ENCODE measurements around the gene NSMF. TPM values are rescaled to one million over a fixed set of nuclear protein-coding genes. Genes with fewer than 3 reads are reported as not detected.

The NSMF gene
- total and polyA plus RNA-seq, 10 of the 15 experiments (the other 5 are each of a cell fraction or from before 2014, with no cell fraction given): 0.13 to 44.3 (median 13.4) TPM

DNA sequence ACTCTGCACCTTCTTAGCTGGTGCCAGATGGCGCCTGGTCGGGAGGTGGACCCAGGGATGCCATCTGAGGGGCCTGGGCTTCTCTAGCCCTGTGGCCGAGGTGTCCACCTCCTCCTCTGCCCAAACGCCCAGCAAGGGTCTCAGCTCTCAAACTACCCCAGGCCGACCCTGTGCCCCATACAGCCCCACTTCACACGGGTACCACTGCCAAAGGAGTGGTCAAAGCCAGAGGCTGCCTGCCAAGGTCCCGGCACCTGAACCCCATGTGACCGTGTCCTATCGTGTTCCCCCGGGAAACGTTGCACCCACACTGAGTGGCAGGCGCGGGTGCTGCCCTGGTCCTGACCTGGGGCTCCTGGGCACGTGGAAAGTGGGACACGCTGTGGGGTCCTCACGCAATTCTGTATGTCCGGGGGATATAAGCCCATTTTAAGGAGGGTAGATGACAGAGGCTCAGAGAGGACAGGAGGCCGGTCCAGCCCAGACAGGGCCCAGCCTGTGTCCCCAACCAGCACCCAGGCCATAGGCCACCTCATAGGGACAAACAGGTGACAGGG, 19.9 kb downstream of the NSMF start:
- CTCF ChIA-PET: no interaction called here
- Histone ChIP-seq H3K9ac (ENCODE audit: control insufficient read depth, insufficient read depth, low read length) (no peak overlapping the region), H3K79me2 (ENCODE audit: control insufficient read depth, insufficient read depth, low read length) (no peaks in the 10 kb centered on the region), H3K27me3 (replicated peaks in 1 of 2; ENCODE audit: control insufficient read depth in 2 of 2, insufficient read depth in 2 of 2, low read length in 1 of 2) (no peaks in the 10 kb centered on the region), H3K4me3 (no peak overlapping the region), H3K27ac (ENCODE audit: control insufficient read depth, insufficient read depth) (no peak overlapping the region), H4K20me1 (ENCODE audit: control insufficient read depth, insufficient read depth) (no peaks in the 10 kb centered on the region), H2AFZ (ENCODE audit: control insufficient read depth, low read depth, low read length) (no peak overlapping the region), H3K9me3 (replicated peaks; ENCODE audit: control insufficient read depth, insufficient read depth, low read length) (no peaks in the 10 kb centered on the region), H3K4me1 (ENCODE audit: control insufficient read depth, insufficient read depth, low read length) (no peaks in the 10 kb centered on the region), H3K4me2 (ENCODE audit: control insufficient read depth, insufficient read depth) (no peak overlapping the region), H3K36me3 (ENCODE audit: control insufficient read depth in 2 of 2, insufficient read depth in 2 of 2, low read length in 1 of 2) (no peaks in the 10 kb centered on the region)
- RAD21 ChIA-PET (ENCODE audit: unreplicated experiment): no interaction called here
- POLR2A ChIA-PET: no interaction called here
- ATAC-seq (no peak), DNase-seq (ENCODE audit: low read depth, low spot score) (no peak), FAIRE-seq (no peak)
- intact Hi-C loops (cut with micrococcal nuclease; ENCODE audit: unreplicated experiment): no loop called here
- WGBS (ENCODE audit: insufficient coverage, insufficient replicate concordance, low lambda C conversion rate, missing lambda C conversion rate): 30% methylated on average over 18 of the region's 18 CpGs
- no TSS peak for BruUV-seq (replicated peaks)
- in situ Hi-C loops (cut with MboI): no loop called here
- SMC1A ChIA-PET (ENCODE audit: uncharacterized antibody, unreplicated experiment): no interaction called here
- no peak for TF ChIP-seq PAX5 (IDR thresholded peaks at IDR 0.05; ENCODE audit: borderline replicate concordance, low read depth, low read length)
- no peak for TF ChIP-seq NFIC (IDR thresholded peaks at IDR 0.05; ENCODE audit: low read depth, low read length)
- TF ChIP-seq IKZF1 (conservative IDR thresholded peaks at IDR 0.05): no peak

DNA sequence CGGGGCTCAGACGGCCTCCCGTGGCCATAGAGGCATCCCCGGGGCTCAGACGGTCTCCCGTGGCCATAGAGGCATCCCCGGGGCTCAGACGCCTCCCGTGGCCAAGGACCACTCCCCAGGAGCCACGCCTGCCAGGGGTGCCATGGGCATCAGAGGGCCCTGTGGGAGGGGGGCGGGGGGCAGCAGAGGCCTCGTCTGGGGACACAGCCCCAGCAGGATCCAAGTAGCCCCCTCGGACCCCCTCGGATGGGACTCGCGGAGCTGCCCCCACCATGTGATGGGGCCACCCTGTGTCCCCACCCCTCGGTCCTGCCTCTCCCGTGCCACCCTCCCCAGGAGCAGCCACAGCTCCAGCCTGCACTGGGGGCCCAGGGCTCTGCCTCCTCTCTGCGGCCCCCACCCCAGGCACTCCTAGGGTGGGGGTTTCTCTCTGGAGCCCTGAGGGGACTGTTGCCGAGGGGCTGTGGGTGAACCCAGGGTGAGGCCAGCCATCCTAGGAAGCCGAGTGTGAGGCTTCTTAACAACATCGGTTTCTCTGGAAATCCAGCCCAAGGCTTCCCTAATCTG, 20.5 kb downstream of the NSMF start:
- ChIA-PET SMC1A (ENCODE audit: uncharacterized antibody, unreplicated experiment) (no interaction called here), CTCF (no interaction called here), POLR2A (no interaction called here), RAD21 (ENCODE audit: unreplicated experiment) (no interaction called here)
- no peak overlapping the region for H3K4me2 ChIP-seq (ENCODE audit: control insufficient read depth, insufficient read depth)
- H3K9me3 ChIP-seq (replicated peaks; ENCODE audit: control insufficient read depth, insufficient read depth, low read length): no peaks in the 10 kb centered on the region
- intact Hi-C loops (cut with micrococcal nuclease; ENCODE audit: unreplicated experiment) (no loop called here), in situ Hi-C loops (cut with MboI) (no loop called here)
- H3K79me2 ChIP-seq (ENCODE audit: control insufficient read depth, insufficient read depth, low read length): no peaks in the 10 kb centered on the region
- no peak overlapping the region for H2AFZ ChIP-seq (ENCODE audit: control insufficient read depth, low read depth, low read length)
- FAIRE-seq (no peak), DNase-seq (ENCODE audit: low read depth, low spot score) (no peak), ATAC-seq (no peak)
- TF ChIP-seq CEBPB (IDR thresholded peaks at IDR 0.05; ENCODE audit: borderline replicate concordance in 1 of 2, low read depth in 2 of 2, low read length in 2 of 2): no peak
- no peak for TF ChIP-seq NRF1 (conservative IDR thresholded peaks at IDR 0.05; ENCODE audit: low read depth, low read length)
- TF ChIP-seq RAD21 (IDR thresholded peaks at IDR 0.05; ENCODE audit: insufficient read depth, low read depth, low read length): no peak
- no peak for TF ChIP-seq MTA3 (IDR thresholded peaks at IDR 0.05; ENCODE audit: borderline replicate concordance, low read length)
- no peak for TF ChIP-seq BRCA1 (IDR thresholded peaks at IDR 0.05; ENCODE audit: low read depth, low read length)
- TF ChIP-seq NR2F1 (conservative IDR thresholded peaks at IDR 0.05): no peak
- TF ChIP-seq HDAC6 (IDR thresholded peaks at IDR 0.05; ENCODE audit: unreplicated experiment): no peak
- TF ChIP-seq JUNB (IDR thresholded peaks at IDR 0.05): no peak
- no peak for TF ChIP-seq SP1 (IDR thresholded peaks at IDR 0.05; ENCODE audit: low read depth, low read length)
- no peak for TF ChIP-seq SUZ12 (IDR thresholded peaks at IDR 0.05; ENCODE audit: unreplicated experiment)
- no peak for TF ChIP-seq BCL11A (IDR thresholded peaks at IDR 0.05; ENCODE audit: low read depth, low read length)
- no peak overlapping the region for H3K27ac ChIP-seq (ENCODE audit: control insufficient read depth, insufficient read depth)
- H3K4me3 ChIP-seq: no peak overlapping the region
- no TSS peak for BruUV-seq (replicated peaks)
- H4K20me1 ChIP-seq (ENCODE audit: control insufficient read depth, insufficient read depth): no peaks in the 10 kb centered on the region
- 39% methylated on average over 22 of the region's 22 CpGs for WGBS (ENCODE audit: insufficient coverage, insufficient replicate concordance, low lambda C conversion rate, missing lambda C conversion rate)
- H3K9ac ChIP-seq (ENCODE audit: control insufficient read depth, insufficient read depth, low read length): no peak overlapping the region
- no peaks in the 10 kb centered on the region for H3K4me1 ChIP-seq (ENCODE audit: control insufficient read depth, insufficient read depth, low read length)
- H3K36me3 ChIP-seq (ENCODE audit: control insufficient read depth in 2 of 2, insufficient read depth in 2 of 2, low read length in 1 of 2): no peaks in the 10 kb centered on the region
- H3K27me3 ChIP-seq (replicated peaks in 1 of 2; ENCODE audit: control insufficient read depth in 2 of 2, insufficient read depth in 2 of 2, low read length in 1 of 2): no peaks in the 10 kb centered on the region
